HK-2 (cell line): ENCODE data around the gene NID1.

Experiments used
- DNase-seq: peaks from one replicate; pipeline ENCODE4 v3.0.0-alpha.2; 2018; ENCODE audit not compliant: unreplicated experiment

The NID1 gene

GRCh38 chr1:235958021-235958420, 106.9 kb downstream of the NID1 start:
- no peak for DNase-seq

GRCh38 chr1:235955777-235956176, 109.1 kb downstream of the NID1 start:
- no peak for DNase-seq

- DNase-seq: no peak
Measured at GRCh38 chr1:235954306-235955283, 110.3 kb downstream of the NID1 start.

GRCh38 chr1:235953801-235954200, 111.1 kb downstream of the NID1 start:
- DNase-seq: no peak

GRCh38 chr1:235952950-235953615, 111.8 kb downstream of the NID1 start:
- no peak for DNase-seq

- no peak for DNase-seq
Measured at GRCh38 chr1:235951661-235952060, 113.2 kb downstream of the NID1 start.

DNA sequence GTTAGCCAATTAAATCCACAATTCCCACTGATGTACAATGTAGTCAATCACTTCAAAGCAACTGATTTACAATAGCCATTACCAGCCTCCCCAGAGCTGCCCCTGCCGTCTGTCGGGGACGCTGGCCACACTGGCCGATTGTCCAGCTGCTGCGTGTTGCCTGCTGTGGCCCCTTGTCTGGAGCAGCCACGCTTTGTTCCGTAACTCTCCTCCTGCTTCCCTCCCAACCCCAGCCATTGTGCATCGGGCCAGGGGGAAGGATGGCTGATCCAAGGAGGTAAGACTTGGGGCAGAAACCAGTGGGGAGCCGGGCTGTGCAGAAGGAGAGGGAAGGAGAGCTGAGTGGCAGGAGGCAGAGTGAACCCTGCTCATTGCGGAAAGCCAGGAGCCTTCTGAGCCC, 114.6 kb downstream of the NID1 start:
- no peak for DNase-seq

GRCh38 chr1:235948774-235949427, 116.0 kb downstream of the NID1 start:
- DNase-seq: no peak

DNA sequence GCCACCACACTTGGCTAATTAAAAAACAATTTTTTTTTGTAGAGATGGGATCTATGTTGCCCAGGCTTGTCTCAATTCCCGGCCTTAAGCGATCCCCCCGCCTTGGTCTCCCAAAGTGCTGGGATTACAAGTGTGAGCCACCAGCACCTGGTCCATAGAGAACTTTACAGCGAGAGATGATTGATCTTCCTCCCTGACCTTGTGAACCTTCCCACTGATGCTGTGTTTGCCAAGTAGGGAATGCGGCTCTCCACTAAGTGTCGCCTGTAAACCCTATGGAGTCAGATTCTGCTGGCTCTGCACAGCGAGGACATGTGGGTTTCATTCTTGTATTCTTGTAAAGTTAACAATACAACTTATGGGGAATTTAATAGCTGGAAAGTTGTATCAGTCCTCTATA, 116.9 kb downstream of the NID1 start:
- no peak for DNase-seq

DNA sequence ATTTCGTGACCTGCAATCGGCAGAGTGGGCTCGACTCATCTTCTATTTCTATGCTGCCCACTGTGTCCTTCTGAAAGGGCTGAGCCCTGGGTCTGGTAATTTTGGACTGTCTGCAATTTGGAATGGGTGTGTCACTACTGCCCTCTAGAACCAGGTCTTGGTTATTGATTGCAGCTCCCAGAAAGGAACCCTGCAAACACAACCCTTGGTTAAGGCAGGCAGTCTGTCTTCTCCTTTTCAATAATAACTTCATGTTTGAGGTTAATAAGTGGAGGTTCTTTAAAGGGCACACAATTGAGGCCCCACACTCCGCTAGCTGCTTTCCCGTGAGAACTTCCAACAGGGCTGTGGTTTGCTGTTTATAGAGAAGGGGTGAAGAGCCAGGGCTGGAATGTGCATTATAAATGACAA, 118.3 kb downstream of the NID1 start:
- DNase-seq: no peak

GRCh38 chr1:235945775-235946570, 118.9 kb downstream of the NID1 start:
- DNase-seq: no peak

GRCh38 chr1:235943581-235944114, 121.2 kb downstream of the NID1 start:
- peak; percentile 45 for DNase-seq

GRCh38 chr1:235942979-235943575, 121.8 kb downstream of the NID1 start:
- DNase-seq: no peak

DNA sequence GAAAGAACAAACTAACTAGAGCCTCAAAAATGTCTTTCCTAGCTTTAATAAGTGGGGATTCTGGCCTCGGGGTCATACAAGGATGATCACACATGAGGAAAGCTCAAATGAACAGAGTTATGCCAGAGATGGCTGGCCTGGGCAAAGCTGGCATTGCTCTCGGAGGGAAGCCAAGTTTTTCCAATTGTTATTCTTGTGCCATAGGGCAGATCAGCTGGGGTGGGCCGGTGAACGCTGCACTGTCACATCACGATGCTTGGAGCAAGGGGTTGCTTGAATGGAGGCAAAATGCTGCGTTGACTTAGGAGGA, 122.3 kb downstream of the NID1 start:
- DNase-seq: no peak

GRCh38 chr1:235941876-235942624, 122.8 kb downstream of the NID1 start:
- DNase-seq: no peak

DNA sequence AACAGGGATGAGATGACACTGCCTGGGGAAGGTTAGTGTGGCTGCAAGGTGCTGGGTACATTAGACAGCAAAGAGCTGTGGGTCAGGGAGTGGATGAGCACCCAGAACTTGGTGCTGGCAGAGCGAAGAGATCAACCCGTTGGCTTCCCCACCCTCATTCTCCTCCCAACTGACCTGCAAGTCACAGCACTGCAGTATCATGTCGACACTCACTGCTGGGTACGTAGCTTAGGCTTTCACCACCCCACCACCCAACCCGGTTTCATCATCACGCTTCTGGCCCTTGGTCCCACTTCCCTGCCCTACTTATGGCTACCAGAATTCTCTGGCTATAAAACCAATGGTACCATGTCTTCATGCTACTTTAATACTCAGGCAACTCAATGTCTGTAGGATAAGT, 124.6 kb downstream of the NID1 start:
- DNase-seq: no peak

- no peak for DNase-seq
Measured at GRCh38 chr1:235939480-235939775, 125.5 kb downstream of the NID1 start.

DNA sequence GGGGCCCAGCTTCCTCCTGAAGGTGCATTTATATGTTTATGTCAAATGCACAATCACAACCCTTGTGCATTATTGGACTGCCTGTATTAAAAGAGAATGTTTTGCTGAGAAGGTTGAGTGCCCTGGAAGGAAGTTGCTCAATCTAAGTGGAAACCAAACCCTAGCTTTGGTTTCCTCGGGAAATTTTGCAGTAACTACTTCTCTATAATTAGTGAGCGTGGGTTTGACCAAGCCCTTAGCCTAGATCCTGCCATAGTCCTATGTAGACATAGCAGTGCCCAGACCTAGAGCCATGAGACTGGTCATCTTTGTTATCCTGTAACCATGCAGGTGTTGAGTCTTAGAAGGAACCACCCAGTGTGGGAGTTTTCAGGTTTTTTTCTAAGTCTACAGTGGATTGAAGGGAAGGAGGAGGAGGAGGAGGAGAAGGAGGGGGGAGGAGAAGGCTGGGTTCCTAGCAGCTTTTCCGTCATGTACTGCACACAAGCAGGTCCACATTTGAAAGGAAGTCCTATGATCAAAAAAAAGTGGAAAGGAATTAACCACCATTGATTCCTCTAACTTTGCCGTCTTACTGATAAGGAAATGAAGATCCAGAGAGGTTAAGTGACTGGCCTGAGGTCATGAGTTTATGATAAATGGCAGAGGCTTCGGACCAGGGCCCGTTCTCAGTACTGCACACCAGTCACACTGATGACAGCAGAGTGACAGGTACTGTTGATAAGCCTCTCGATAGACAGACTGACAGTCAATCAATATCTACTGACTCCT, 126.0 kb downstream of the NID1 start:
- no peak for DNase-seq

DNA sequence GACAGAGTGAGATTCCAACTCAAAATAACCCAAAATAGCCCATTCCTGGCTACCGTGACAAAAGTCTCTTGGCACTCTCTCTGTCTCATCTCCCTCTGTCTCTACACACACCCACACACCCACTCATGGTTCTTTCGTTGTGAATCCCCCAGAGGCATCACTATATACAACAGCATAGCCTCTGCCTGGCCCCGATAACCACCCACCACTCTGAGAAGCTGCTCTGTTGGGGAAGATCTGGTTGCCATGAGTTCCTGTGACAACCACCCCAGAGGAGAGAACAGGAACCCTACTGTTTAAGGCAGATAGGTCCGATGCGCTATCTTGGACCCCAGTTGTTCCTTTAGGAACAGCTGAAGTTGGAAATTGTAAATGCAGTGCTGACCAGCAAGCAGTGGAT, 127.8 kb downstream of the NID1 start:
- DNase-seq: no peak
